GM12801 (cell line): ENCODE results near the gene ZNF516.

ENCODE experiments used
- CTCF ChIP-seq: IDR thresholded peaks from one replicate; pipeline ENCODE4 v1.5.1; 2011; ENCODE audit warnings: control low read depth; ENCODE audit not compliant: insufficient read length; ENCODE audit errors: extremely low read depth

The ZNF516 gene

GRCh38 chr18:76390452-76391035, 104.5 kb downstream of the ZNF516 start:
- no peak for TF ChIP-seq CTCF

DNA sequence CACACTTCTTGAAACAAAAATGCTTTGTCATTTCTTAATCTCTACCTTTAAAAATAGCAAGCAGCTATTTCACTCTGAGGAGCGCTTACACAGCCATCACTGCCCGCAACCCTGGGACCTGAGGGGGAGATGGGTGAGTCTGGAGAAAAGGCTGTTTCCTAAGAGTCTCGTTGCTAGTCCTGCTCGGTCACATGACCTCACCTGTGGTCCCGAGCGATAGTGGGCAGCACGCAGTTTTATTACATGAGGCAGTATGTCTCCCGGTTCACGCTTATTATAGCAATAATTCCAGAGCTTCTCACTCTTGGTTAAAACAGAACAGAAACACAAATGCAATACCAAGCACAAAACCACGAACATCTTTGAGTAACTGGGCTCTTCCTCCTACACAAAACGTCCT, 105.3 kb downstream of the ZNF516 start:
- TF ChIP-seq CTCF: no peak

- TF ChIP-seq CTCF: no peak
Measured at GRCh38 chr18:76388891-76389423, 106.1 kb downstream of the ZNF516 start.

DNA sequence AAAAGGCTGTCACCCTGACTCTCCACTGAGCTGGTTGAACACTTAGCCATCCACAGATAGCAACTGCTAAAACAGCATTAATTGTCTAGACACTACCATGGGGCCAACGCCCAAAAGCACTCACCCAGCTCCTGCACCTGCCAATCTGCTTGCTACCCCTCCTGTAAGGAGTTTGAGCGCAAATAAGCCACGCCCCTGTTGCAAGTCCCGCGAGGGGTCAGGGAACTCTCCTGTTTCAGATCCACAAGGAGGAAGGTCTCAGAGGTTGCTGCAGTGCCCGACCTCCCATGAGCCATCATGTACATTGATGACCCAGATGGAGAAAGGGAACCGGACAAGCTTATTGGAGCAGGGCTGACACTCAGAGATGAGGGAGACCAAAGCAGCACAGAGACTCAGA, 106.8 kb downstream of the ZNF516 start:
- TF ChIP-seq CTCF: no peak

DNA sequence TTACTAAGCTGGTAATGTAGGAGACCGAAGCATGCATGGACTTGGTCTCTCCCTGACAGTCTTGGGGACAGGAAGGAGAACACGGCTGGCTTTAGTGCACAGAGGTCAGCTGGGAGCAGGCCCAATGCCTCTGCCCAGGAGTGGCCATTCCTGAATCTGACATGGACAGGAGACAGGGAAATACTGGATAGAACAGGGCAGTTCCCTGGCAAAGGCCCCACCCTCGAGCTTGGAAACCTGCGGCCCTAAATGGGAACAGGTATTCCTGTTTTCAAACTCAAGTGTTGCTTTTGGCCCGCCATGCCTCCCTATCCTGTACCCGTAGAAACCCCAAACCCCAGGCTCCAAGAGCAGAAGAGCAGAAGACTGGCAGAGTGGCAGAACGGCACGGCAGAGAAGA, 107.4 kb downstream of the ZNF516 start:
- no peak for TF ChIP-seq CTCF

DNA sequence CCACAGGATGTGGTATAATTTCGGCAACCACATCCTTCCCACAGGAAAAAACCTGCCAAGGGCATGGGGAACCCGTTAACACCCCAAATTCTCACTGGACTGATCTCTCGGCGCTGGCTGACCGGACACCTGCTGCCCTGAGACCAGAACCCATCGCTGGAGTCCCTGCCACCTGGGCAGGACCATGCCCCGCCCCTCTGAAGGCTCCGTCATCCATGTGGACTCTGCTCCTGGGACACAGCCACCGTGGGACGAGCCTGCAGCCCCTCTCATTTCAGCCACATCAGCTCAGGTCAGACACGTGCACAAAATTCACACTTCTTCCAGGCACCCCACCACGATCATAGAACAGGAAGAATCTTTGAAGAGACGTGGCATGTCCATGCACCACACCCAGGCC, 108.2 kb downstream of the ZNF516 start:
- no peak for TF ChIP-seq CTCF

DNA sequence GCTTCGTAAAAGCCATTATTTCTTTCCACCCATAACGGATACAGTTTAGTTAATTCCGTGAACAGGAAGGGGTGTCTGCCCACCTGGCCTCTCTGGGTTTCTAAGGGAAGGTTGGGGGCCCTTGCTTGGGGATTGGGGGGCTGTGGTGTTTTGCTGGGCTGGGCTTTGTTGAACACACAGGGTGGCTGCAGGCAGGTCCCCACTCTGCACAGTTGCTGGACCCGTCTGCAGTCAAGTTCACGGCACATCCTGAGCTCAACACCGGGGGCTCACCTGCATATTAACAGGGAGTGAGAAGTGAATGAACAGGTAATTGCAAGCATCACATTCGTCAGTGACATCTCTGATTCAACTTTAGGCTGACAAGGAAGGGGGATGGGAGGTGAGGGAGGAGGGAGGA, 109.0 kb downstream of the ZNF516 start:
- no peak for TF ChIP-seq CTCF
